Tibial nerve (tissue), 4 donors: Measurements from ENCODE around the gene SYDE2. TPM values are rescaled to one million over a fixed set of nuclear protein-coding genes. Genes with fewer than 3 reads are reported as not detected.

Experiments
- DNase-seq, 2 donors: peaks; one replicate each; pipeline ENCODE4 v3.0.0-alpha.2; 2019; ENCODE audit warnings: low spot score in 2 of 2
- H3K27ac ChIP-seq, 4 donors: fragments of 200-600 bp; sonication (generic) in 3 of 4; one replicate each; pipeline ENCODE4 v1.5.1; 2017 to 2019; ENCODE audit warnings: mild to moderate bottlenecking in 1 of 4
- H3K27me3 ChIP-seq, 2 donors: fragments of 200-600 bp; sonication (generic) in 1 of 2; one replicate each; pipeline versions ENCODE4 v1.5.1 to v1.6.0; 2017 to 2019
- H3K36me3 ChIP-seq, 3 donors: fragments of 200-600 bp; sonication (generic); one replicate each; pipeline ENCODE4 v1.5.1; 2018 to 2019
- H3K4me1 ChIP-seq, 4 donors: fragments of 200-600 bp; sonication (generic) in 3 of 4; one replicate each; pipeline ENCODE4 v1.5.1; 2017 to 2019
- H3K4me3 ChIP-seq, 4 donors: fragments of 200-600 bp; sonication (generic) in 3 of 4; one replicate each; pipeline ENCODE4 v1.5.1; 2017 to 2019; ENCODE audit warnings: mild to moderate bottlenecking in 1 of 4, moderate library complexity in 1 of 4
- H3K9me3 ChIP-seq, 4 donors: fragments of 200-600 bp; sonication (generic) in 3 of 4; one replicate each; pipeline ENCODE4 v1.5.1; 2017 to 2019
- EP300 ChIP-seq, 2 donors: sonication (generic); formaldehyde crosslinking; IDR thresholded peaks; one replicate each; pipeline ENCODE4 v1.6.1; 2017; ENCODE audit warnings: antibody characterized with exemption in 2 of 2, mild to moderate bottlenecking in 1 of 2
- POLR2A ChIP-seq, 2 donors: fragments of 450-650 bp; IDR thresholded peaks; one replicate each; pipeline ENCODE4 v1.6.1; 2017; ENCODE audit warnings: antibody characterized with exemption in 2 of 2, mild to moderate bottlenecking in 2 of 2, moderate library complexity in 2 of 2
- WGBS, 2 donors: methylation state at CpG; one replicate each; pipeline ENCODE4 v1.1.5; 2018; 5-methylcytosine and 5-hydroxymethylcytosine counted together
- total RNA-seq, 4 donors: library from RNA; depleted of rRNA; stranded (reverse); fragments of >200 nt; gene quantifications; one replicate each; pipeline ENCODE4 v1.1.0, GENCODE V29; 2016
- TF ChIP-seq, protein P1 (sequence below), 5 experiments: fragments of 200-600 bp in 3 of 5; fragments of 450-650 bp in 2 of 5; sonication (generic) in 3 of 5; IDR thresholded peaks; one replicate each; pipeline ENCODE4 v1.5.1; 2016 to 2019; ENCODE audit warnings: antibody characterized with exemption in 5 of 5, mild to moderate bottlenecking in 3 of 5, moderate library complexity in 2 of 5

The SYDE2 gene
- total RNA-seq, 4 donors from 2014 or later: 10.5 to 12.9 (median 11.1) TPM

DNA sequence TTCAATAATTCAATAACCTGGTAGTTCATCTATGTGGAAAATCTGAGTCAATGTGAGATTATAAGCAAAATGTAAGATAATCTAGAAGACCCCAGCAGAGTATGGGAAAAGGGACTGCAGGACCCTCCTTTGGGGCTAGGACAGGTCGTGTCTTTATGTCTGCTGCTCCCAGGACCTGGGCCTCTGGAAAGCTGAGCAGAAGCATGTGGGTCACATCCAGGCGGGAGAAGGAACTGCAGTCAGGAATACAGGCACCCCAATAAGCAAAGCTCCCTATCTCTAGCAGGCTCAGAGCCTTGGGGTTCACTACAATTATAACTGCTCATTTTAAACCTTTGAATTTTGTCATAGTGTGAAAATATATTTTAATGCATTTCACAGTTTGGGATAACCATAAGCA is 78.6 kb downstream of the SYDE2 start:
- Histone ChIP-seq H3K4me3 (no peak overlapping the region), H3K4me1 (no peaks in the 10 kb centered on the region), H3K9me3 (no peaks in the 10 kb centered on the region), H3K36me3 (no peaks in the 10 kb centered on the region), H3K27me3 (no peaks in the 10 kb centered on the region), H3K27ac (no peak overlapping the region)
- WGBS, 2 donors: 85 to 88% methylated on average over 2 of the region's 2 CpGs
- TF ChIP-seq POLR2A (IDR thresholded peaks at IDR 0.05) (no peak), EP300 (IDR thresholded peaks at IDR 0.05) (no peak)
- TF ChIP-seq, protein P1, sequence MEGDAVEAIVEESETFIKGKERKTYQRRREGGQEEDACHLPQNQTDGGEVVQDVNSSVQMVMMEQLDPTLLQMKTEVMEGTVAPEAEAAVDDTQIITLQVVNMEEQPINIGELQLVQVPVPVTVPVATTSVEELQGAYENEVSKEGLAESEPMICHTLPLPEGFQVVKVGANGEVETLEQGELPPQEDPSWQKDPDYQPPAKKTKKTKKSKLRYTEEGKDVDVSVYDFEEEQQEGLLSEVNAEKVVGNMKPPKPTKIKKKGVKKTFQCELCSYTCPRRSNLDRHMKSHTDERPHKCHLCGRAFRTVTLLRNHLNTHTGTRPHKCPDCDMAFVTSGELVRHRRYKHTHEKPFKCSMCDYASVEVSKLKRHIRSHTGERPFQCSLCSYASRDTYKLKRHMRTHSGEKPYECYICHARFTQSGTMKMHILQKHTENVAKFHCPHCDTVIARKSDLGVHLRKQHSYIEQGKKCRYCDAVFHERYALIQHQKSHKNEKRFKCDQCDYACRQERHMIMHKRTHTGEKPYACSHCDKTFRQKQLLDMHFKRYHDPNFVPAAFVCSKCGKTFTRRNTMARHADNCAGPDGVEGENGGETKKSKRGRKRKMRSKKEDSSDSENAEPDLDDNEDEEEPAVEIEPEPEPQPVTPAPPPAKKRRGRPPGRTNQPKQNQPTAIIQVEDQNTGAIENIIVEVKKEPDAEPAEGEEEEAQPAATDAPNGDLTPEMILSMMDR (IDR thresholded peaks at IDR 0.05): no peak
- DNase-seq: no peak

GRCh38 chr1:85121744-85122143 is 79.1 kb downstream of the SYDE2 start:
- H3K4me1 ChIP-seq: no peaks in the 10 kb centered on the region
- WGBS, 2 donors: 93% methylated on average over 4 of the region's 4 CpGs
- no peak overlapping the region for H3K27ac ChIP-seq
- no peak overlapping the region for H3K4me3 ChIP-seq
- DNase-seq: no peak
- TF ChIP-seq EP300 (IDR thresholded peaks at IDR 0.05): no peak
- no peaks in the 10 kb centered on the region for H3K9me3 ChIP-seq
- no peaks in the 10 kb centered on the region for H3K36me3 ChIP-seq
- H3K27me3 ChIP-seq: no peaks in the 10 kb centered on the region

- no peaks in the 10 kb centered on the region for H3K9me3 ChIP-seq
- H3K27ac ChIP-seq: no peak overlapping the region
- WGBS, 2 donors: 90 to 97% methylated on average over 1 of the region's 1 CpG
- TF ChIP-seq POLR2A (IDR thresholded peaks at IDR 0.05) (no peak), EP300 (IDR thresholded peaks at IDR 0.05) (no peak)
- TF ChIP-seq, protein P1 (IDR thresholded peaks at IDR 0.05): no peak
- DNase-seq: no peak
- no peaks in the 10 kb centered on the region for H3K27me3 ChIP-seq
- no peaks in the 10 kb centered on the region for H3K36me3 ChIP-seq
- H3K4me3 ChIP-seq: no peak overlapping the region
- no peaks in the 10 kb centered on the region for H3K4me1 ChIP-seq
Observed at GRCh38 chr1:85118751-85119150, 82.1 kb downstream of the SYDE2 start.

DNA sequence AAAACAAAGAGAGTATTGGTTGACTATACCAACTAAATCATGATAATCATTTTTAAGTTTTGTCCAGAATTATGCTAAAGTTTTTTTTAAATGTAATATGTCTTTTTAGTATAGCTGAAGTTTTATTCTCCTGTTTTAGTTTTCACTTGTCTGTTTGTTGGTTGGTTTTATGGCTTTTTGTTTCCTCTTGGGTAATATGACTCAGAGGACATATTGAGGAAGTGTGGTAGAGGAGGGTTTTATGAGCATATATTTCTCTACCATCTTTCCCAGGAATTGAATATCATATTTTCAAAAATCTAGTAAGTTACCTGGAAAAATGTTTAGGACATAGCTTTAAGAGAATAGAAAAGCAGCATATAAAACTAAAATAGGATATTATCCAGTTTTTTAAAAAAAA is 84.0 kb downstream of the SYDE2 start:
- Histone ChIP-seq H3K27me3 (no peaks in the 10 kb centered on the region), H3K4me1 (no peaks in the 10 kb centered on the region), H3K4me3 (no peak overlapping the region), H3K36me3 (no peaks in the 10 kb centered on the region), H3K9me3 (no peaks in the 10 kb centered on the region), H3K27ac (no peak overlapping the region)
- TF ChIP-seq POLR2A (IDR thresholded peaks at IDR 0.05): no peak
- TF ChIP-seq EP300 (IDR thresholded peaks at IDR 0.05): no peak
- TF ChIP-seq, protein P1 (IDR thresholded peaks at IDR 0.05): no peak
- no peak for DNase-seq

- Histone ChIP-seq H3K4me1 (no peaks in the 10 kb centered on the region), H3K9me3 (no peaks in the 10 kb centered on the region), H3K36me3 (no peaks in the 10 kb centered on the region), H3K27me3 (no peaks in the 10 kb centered on the region), H3K4me3 (no peak overlapping the region), H3K27ac (no peak overlapping the region)
- no peak for DNase-seq
- WGBS, 2 donors: 94 to 100% methylated on average over 2 of the region's 2 CpGs
- TF ChIP-seq, protein P1 (IDR thresholded peaks at IDR 0.05): no peak
- TF ChIP-seq EP300 (IDR thresholded peaks at IDR 0.05) (no peak), POLR2A (IDR thresholded peaks at IDR 0.05) (no peak)
Observed at GRCh38 chr1:85115933-85116332, 84.9 kb downstream of the SYDE2 start.

- H3K36me3 ChIP-seq: no peaks in the 10 kb centered on the region
- H3K27me3 ChIP-seq: no peaks in the 10 kb centered on the region
- no peaks in the 10 kb centered on the region for H3K4me1 ChIP-seq
- H3K4me3 ChIP-seq: no peak overlapping the region
- H3K27ac ChIP-seq: no peak overlapping the region
- TF ChIP-seq, protein P1 (IDR thresholded peaks at IDR 0.05): no peak
- no peak for TF ChIP-seq EP300 (IDR thresholded peaks at IDR 0.05)
- no peak for TF ChIP-seq POLR2A (IDR thresholded peaks at IDR 0.05)
- 48 to 60% methylated on average over 1 of the region's 1 CpG for WGBS, 2 donors
- DNase-seq: no peak
- no peaks in the 10 kb centered on the region for H3K9me3 ChIP-seq
Observed at GRCh38 chr1:85111695-85112094, 89.1 kb downstream of the SYDE2 start.
